WI38 (cell line): ENCODE measurements around the gene SEC24C.
"Not testable (repeated sequence)": the region's sequence is repeated elsewhere in the genome, so short reads cannot be mapped to it uniquely, and the experiment has no call there.

Experiments
- H3K4me3 ChIP-seq: 2 replicates; pipeline ENCODE4 v1.5.1; 2011; ENCODE audit warnings: low read depth, mild to moderate bottlenecking, control low read depth, low read length
- CTCF ChIP-seq: IDR thresholded peaks from 2 replicates; pipeline ENCODE4 v1.5.1; 2012; ENCODE audit warnings: low read depth, mild to moderate bottlenecking, control low read depth, low read length

Gene SEC24C

GRCh38 chr10:73790886-73791625 lies 46.9 kb downstream of the SEC24C start:
- TF ChIP-seq CTCF = no peak
- H3K4me3 ChIP-seq = no peak overlapping the region

GRCh38 chr10:73791871-73792400 lies 47.8 kb downstream of the SEC24C start:
- TF ChIP-seq CTCF = no peak
- no peak overlapping the region for H3K4me3 ChIP-seq

- no peak overlapping the region for H3K4me3 ChIP-seq
- TF ChIP-seq CTCF = no peak
Measured at GRCh38 chr10:73793456-73793855, 49.3 kb downstream of the SEC24C start.

- not testable (repeated sequence) for H3K4me3 ChIP-seq
Measured at GRCh38 chr10:73795491-73795890, 51.3 kb downstream of the SEC24C start.

GRCh38 chr10:73796035-73796434 lies 51.9 kb downstream of the SEC24C start:
- H3K4me3 ChIP-seq = not testable (repeated sequence)

- no peak for TF ChIP-seq CTCF
- H3K4me3 ChIP-seq = no peak overlapping the region
Measured at GRCh38 chr10:73796766-73797165, 52.6 kb downstream of the SEC24C start.

- TF ChIP-seq CTCF = no peak
- no peak overlapping the region for H3K4me3 ChIP-seq
Measured at GRCh38 chr10:73797324-73798025, 53.3 kb downstream of the SEC24C start.

GRCh38 chr10:73798087-73798486 lies 53.9 kb downstream of the SEC24C start:
- no peak overlapping the region for H3K4me3 ChIP-seq
- TF ChIP-seq CTCF = no peak
